Skeletal muscle tissue (tissue), 4 donors: Measurements from ENCODE around the gene TP53I3. TPM values are rescaled to one million over a fixed set of nuclear protein-coding genes. Genes with fewer than 3 reads are reported as not detected.
"Not testable (repeated sequence)": the region's sequence is repeated elsewhere in the genome, so short reads cannot be mapped to it uniquely, and the experiment has no call there.

Experiments
- H3K27ac ChIP-seq: one replicate; pipeline ENCODE4 v1.7.0; 2013; ENCODE audit warnings: mild to moderate bottlenecking, low read depth, low read length, inconsistent platforms
- H3K27me3 ChIP-seq, 3 donors: one replicate each; pipeline ENCODE4 v1.7.0; 2013; ENCODE audit warnings: low read length in 3 of 3; ENCODE audit not compliant: control insufficient read depth in 3 of 3, insufficient read depth in 3 of 3
- H3K36me3 ChIP-seq, 3 donors: one replicate each; pipeline ENCODE4 v1.7.0; 2013; ENCODE audit warnings: low read length in 3 of 3; ENCODE audit not compliant: control insufficient read depth in 3 of 3, insufficient read depth in 3 of 3
- H3K4me1 ChIP-seq, 3 donors: one replicate each; pipeline ENCODE4 v1.7.0; 2013; ENCODE audit warnings: low read length in 3 of 3, mild to moderate bottlenecking in 3 of 3; ENCODE audit not compliant: control insufficient read depth in 3 of 3, insufficient read depth in 3 of 3
- H3K4me3 ChIP-seq, 3 donors: one replicate each; pipeline ENCODE4 v1.7.0; 2013; ENCODE audit warnings: low read length in 3 of 3
- H3K9ac ChIP-seq, 3 donors: one replicate each; pipeline ENCODE4 v1.7.0; 2013; ENCODE audit warnings: low read length in 3 of 3, mild to moderate bottlenecking in 3 of 3, moderate library complexity in 2 of 3, low read depth in 1 of 3
- H3K9me3 ChIP-seq, 3 donors: one replicate each; pipeline ENCODE4 v1.7.0; 2013; ENCODE audit warnings: low read length in 3 of 3; ENCODE audit not compliant: control insufficient read depth in 3 of 3
- total RNA-seq: library from RNA; depleted of rRNA; stranded (reverse); fragments of >200 nt; gene quantifications from one replicate; pipeline ENCODE4 v1.2.3, GENCODE V29; 2014
- donor health status: Osteomylitis.

Gene TP53I3
- total RNA-seq, 1 donor from 2014 or later = 25.1 TPM

GRCh38 chr2:24101992-24102391 lies 17.4 kb upstream of the TP53I3 start:
- H3K27ac ChIP-seq = no peak overlapping the region
- no peaks in the 10 kb centered on the region for H3K27me3 ChIP-seq
- no peaks in the 10 kb centered on the region for H3K4me1 ChIP-seq
- no peaks in the 10 kb centered on the region for H3K36me3 ChIP-seq
- H3K4me3 ChIP-seq = no peak overlapping the region
- H3K9ac ChIP-seq = no peak overlapping the region
- H3K9me3 ChIP-seq = no peaks in the 10 kb centered on the region

GRCh38 chr2:24100732-24101131 lies 16.1 kb upstream of the TP53I3 start:
- not testable (repeated sequence) for H3K9me3 ChIP-seq, H3K4me1 ChIP-seq, H3K36me3 ChIP-seq, H3K27ac ChIP-seq, H3K27me3 ChIP-seq, H3K4me3 ChIP-seq, H3K9ac ChIP-seq

DNA sequence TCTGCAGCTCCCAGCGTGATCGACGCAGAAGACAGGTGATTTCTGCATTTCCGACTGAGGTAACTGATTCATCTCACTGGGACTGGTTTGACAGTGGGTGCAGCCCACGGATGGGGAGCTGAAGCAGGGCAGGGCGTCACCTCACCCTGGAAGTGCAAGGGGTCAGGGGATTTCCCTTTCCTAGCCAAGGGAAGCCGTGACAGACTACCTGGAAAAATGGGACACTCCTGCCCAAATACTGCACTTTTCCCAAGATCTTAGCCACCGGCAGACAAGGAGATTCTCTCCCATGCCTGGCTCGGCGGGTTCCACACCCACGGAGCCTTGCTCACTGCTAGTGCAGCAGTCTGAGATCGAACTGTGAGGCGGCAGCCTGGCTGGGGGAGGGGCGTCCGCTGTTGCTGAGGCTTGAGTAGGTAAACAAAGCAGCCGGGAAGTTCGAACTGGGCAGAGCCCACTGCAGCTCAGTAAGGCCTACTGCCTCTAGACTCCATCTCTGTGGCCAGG lies 10.6 kb upstream of the TP53I3 start:
- H3K27ac ChIP-seq, H3K4me1 ChIP-seq, H3K36me3 ChIP-seq, H3K9ac ChIP-seq, H3K9me3 ChIP-seq, H3K4me3 ChIP-seq, H3K27me3 ChIP-seq: not testable (repeated sequence)

DNA sequence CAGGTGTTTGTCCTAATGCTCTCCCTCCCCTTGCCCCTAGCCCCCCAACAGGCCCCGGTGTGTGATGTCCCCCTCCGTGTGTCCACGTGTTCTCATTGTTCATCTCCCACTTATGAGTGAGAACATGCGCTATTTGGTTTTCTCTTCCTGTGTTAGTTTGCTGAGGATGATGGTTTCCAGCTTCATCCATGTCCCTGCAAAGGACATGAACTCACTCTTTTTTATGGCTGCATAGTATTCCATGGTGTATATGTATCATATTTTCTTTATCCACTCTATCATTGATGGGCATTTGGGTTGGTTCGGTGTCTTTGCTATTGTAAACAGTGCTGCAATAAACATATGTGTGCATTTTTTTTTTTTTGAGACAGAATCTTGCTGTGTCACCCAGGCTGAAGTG lies 8.6 kb upstream of the TP53I3 start:
- not testable (repeated sequence) for H3K27ac ChIP-seq, H3K9me3 ChIP-seq, H3K9ac ChIP-seq, H3K36me3 ChIP-seq, H3K27me3 ChIP-seq, H3K4me3 ChIP-seq, H3K4me1 ChIP-seq

DNA sequence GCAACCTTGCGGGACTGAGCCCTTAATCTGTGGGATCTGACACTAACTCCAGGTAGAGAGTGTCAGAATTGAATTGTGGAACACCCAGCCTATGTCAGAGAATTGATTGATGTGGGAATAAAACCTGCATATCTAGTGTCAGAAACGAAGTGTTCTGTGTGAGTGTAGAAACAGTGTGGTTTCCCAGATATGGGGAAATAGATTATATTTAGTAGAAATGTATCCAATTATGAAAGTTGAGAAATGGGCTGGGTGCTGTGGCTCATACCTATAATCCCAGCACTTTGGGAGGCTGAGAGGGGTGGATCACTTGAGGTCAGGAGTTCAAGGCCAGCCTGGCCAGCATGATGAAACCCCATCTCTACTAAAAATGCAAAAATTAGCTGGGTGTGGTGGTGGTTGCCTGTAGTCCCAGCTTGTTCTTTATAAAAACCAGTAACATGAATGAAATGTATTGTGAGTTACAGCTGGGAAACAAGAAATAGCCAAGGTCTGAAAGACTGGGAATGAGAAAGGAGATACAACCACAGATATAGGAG lies 4.3 kb upstream of the TP53I3 start:
- Histone ChIP-seq H3K27ac (no peak overlapping the region), H3K36me3 (peaks cover 0 to 2% (median 0%) of the 10 kb centered on the region in 3 donors), H3K27me3 (no peaks in the 10 kb centered on the region), H3K9me3 (no peaks in the 10 kb centered on the region), H3K9ac (no peak overlapping the region), H3K4me1 (peaks cover 9 to 17% (median 12%) of the 10 kb centered on the region in 3 donors), H3K4me3 (no peak overlapping the region)

- Histone ChIP-seq H3K27ac (no peak overlapping the region), H3K27me3 (no peaks in the 10 kb centered on the region), H3K36me3 (peaks cover 3 to 7% (median 4%) of the 10 kb centered on the region in 3 donors), H3K9ac (no peak overlapping the region), H3K4me1 (peaks cover 16 to 27% (median 18%) of the 10 kb centered on the region in 3 donors), H3K4me3 (no peak overlapping the region), H3K9me3 (no peaks in the 10 kb centered on the region)
Measured at GRCh38 chr2:24087032-24087431, 2.4 kb upstream of the TP53I3 start.

DNA sequence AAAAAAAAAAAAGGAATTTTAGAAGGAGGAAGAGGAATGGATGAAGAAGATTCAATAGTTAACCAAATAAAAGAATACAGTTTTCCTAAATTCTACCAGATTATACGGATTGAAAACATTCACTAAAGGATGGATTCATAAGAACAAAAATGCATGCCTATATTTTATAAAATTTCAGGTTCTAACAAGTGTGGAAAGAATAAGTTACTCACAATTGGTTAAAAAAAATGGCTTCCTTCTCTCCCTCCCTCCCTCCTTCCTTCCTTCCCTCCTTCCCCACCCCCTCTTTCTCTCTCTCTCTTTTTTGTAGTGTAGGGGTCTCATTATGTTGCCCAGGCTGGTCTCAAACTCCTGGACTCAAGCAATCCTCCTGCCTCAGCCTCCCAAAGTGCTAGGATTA lies 1.6 kb upstream of the TP53I3 start:
- no peak overlapping the region for H3K27ac ChIP-seq

DNA sequence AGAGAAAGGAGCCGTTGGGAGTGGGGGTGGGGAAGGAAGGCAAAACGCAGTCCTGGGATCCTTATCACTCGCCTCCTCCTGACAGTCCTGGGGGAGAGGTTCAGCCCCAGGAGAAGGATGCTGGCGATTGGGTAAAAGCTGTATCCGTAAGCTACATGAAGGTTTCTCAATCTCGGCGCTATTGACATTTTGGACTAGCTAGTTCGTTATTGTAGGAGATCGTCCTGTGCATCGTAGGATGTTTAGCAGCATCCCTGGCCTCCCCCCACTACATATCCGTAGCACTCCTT lies 511 bp upstream of the TP53I3 start:
- Histone ChIP-seq H3K36me3 (peaks cover 6 to 11% (median 8%) of the 10 kb centered on the region in 3 donors), H3K27me3 (no peaks in the 10 kb centered on the region), H3K4me3 (peak overlapping the region; percentile 80 to 84 (median 82)), H3K9ac (peak overlapping the region; percentile 52 to 85 (median 81)), H3K9me3 (no peaks in the 10 kb centered on the region), H3K4me1 (peaks cover 16 to 27% (median 18%) of the 10 kb centered on the region in 3 donors), H3K27ac (peak overlapping the region; percentile 77)

More for the DNA sequence above, 1.6 kb upstream of the TP53I3 start:
- peaks cover 16 to 27% (median 18%) of the 10 kb centered on the region in 3 donors for H3K4me1 ChIP-seq
- no peak overlapping the region for H3K4me3 ChIP-seq
- H3K9me3 ChIP-seq = no peaks in the 10 kb centered on the region
- no peak overlapping the region for H3K9ac ChIP-seq
- H3K36me3 ChIP-seq = peaks cover 6 to 7% (median 7%) of the 10 kb centered on the region in 3 donors
- no peaks in the 10 kb centered on the region for H3K27me3 ChIP-seq

DNA sequence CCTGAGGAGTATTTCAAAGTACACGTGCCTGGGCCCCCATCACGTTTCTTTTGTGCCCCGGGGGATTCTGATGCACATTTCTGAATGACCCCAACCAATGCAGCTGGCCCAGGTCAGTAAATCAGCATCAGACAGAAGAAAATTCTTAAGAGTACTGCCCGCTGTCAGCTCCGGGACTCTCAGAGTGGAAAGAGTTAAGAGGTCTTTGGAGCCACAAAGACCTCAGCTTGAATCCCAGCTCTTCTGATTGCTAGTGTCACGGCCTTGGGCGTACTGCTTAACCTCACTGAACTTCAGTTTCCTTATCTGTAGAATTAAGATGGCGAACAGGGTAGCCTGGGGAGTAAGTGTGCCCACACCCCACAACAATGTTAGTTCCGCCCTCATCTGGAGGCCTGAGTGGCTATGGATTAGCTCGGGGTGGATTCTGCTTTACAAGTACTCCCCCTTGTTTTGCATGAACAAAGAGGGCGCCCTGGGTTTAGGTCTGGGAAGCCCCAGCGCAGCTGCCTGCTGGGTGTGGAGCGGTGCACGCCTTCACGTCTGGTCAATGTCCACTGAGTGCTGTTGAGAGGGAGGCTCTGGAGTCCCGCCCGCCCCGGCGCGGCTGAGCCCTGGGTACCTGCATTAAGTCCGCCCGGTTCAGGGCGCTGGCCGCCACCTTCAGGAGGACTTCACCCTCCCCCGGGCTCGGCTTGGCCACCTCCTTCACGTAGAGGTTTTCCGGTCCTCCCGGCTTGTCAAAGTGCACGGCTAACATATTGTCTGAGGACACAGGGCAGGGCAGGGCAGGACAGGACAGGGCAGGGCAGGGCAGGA lies 858 bp downstream of the TP53I3 start:
- Histone ChIP-seq H3K27ac (peak overlapping the region; percentile 77), H3K4me1 (peaks cover 16 to 27% (median 18%) of the 10 kb centered on the region in 3 donors), H3K27me3 (no peaks in the 10 kb centered on the region), H3K4me3 (peak overlapping the region; percentile 76 to 84 (median 82)), H3K9ac (peak overlapping the region; percentile 72 to 85 (median 81)), H3K9me3 (no peaks in the 10 kb centered on the region), H3K36me3 (peaks cover 6 to 11% (median 10%) of the 10 kb centered on the region in 3 donors)
